ENCODE data around the gene ATAD3C.

GRCh38 chr1:1449099-1449739 lies at the start of gene ATAD3C:
- TF ChIP-seq CTCF (IDR thresholded peaks at IDR 0.05) (no peak), POLR2A (IDR thresholded peaks at IDR 0.05) (no peak), EP300 (IDR thresholded peaks at IDR 0.05) (no peak)
